Skeletal muscle satellite cell (primary cell): ENCODE data around the gene APBB1. TPM values are rescaled to one million over a fixed set of nuclear protein-coding genes. Genes with fewer than 3 reads are reported as not detected.

Experiments
- H3K27me3 ChIP-seq: 2 replicates; pipeline ENCODE4 v1.7.0; 2013; ENCODE audit warnings: low read length; ENCODE audit not compliant: control insufficient read depth, insufficient read depth
- H3K36me3 ChIP-seq: 2 replicates; pipeline ENCODE4 v1.7.0; 2013; ENCODE audit warnings: mild to moderate bottlenecking, control low read depth, low read length; ENCODE audit not compliant: insufficient read depth
- H3K4me1 ChIP-seq: 2 replicates; pipeline ENCODE4 v1.7.0; 2013; ENCODE audit warnings: low read length; ENCODE audit not compliant: control insufficient read depth, insufficient read depth
- H3K4me2 ChIP-seq: 2 replicates; pipeline ENCODE4 v1.7.0; 2013; ENCODE audit warnings: mild to moderate bottlenecking, low read length
- H3K4me3 ChIP-seq: 2 replicates; pipeline ENCODE4 v1.7.0; 2013; ENCODE audit warnings: low read length
- H3K9ac ChIP-seq: 2 replicates; pipeline ENCODE4 v1.7.0; 2013; ENCODE audit warnings: mild to moderate bottlenecking, low read depth, low read length, moderate library complexity
- H3K9me3 ChIP-seq: replicated peaks from 2 replicates; pipeline ENCODE4 v1.7.0; 2013; ENCODE audit warnings: mild to moderate bottlenecking, control low read depth, low read length
- total RNA-seq: library from RNA; depleted of rRNA; stranded (reverse); fragments of >200 nt; gene quantifications from 2 replicates; pipeline ENCODE4 v1.2.3, GENCODE V29; 2012; rRNA removed

The APBB1 gene
- total RNA-seq = 18.5 and 23.2 TPM in 2 replicates

GRCh38 chr11:6419009-6419631 lies at the start of gene APBB1:
APBB1 (minus strand) TSS chr11:6419094; CDS start chr11:6411347, 7,747 bp downstream.
- Histone ChIP-seq H3K9me3 (no peaks in the 10 kb centered on the region), H3K9ac (peak within 1 kb of the TSS; percentile 89), H3K36me3 (no peaks in the 10 kb centered on the region), H3K4me1 (peaks cover 10% of the 10 kb centered on the region), H3K4me3 (peak within 1 kb of the TSS; percentile 97), H3K4me2 (peak within 1 kb of the TSS; percentile 89), H3K27me3 (peaks cover 15% of the 10 kb centered on the region)

GRCh38 chr11:6459099-6459450 lies 40.2 kb upstream of the APBB1 start:
- Histone ChIP-seq H3K27me3 (no peaks in the 10 kb centered on the region), H3K36me3 (peaks cover 72% of the 10 kb centered on the region), H3K9ac (no peak overlapping the region), H3K4me2 (no peak overlapping the region), H3K4me1 (no peaks in the 10 kb centered on the region), H3K9me3 (no peaks in the 10 kb centered on the region), H3K4me3 (no peak overlapping the region)

GRCh38 chr11:6458352-6459098 lies 39.6 kb upstream of the APBB1 start:
- H3K27me3 ChIP-seq = no peaks in the 10 kb centered on the region
- no peaks in the 10 kb centered on the region for H3K4me1 ChIP-seq
- peaks cover 71% of the 10 kb centered on the region for H3K36me3 ChIP-seq
- no peak overlapping the region for H3K4me3 ChIP-seq
- no peak overlapping the region for H3K9ac ChIP-seq
- no peak overlapping the region for H3K4me2 ChIP-seq
- no peaks in the 10 kb centered on the region for H3K9me3 ChIP-seq

GRCh38 chr11:6457581-6458320 lies 38.9 kb upstream of the APBB1 start:
- H3K4me2 ChIP-seq = no peak overlapping the region
- no peaks in the 10 kb centered on the region for H3K9me3 ChIP-seq
- no peak overlapping the region for H3K9ac ChIP-seq
- no peaks in the 10 kb centered on the region for H3K4me1 ChIP-seq
- H3K27me3 ChIP-seq = no peaks in the 10 kb centered on the region
- peaks cover 75% of the 10 kb centered on the region for H3K36me3 ChIP-seq
- no peak overlapping the region for H3K4me3 ChIP-seq

GRCh38 chr11:6456361-6457073 lies 37.6 kb upstream of the APBB1 start:
- H3K9me3 ChIP-seq = no peaks in the 10 kb centered on the region
- H3K27me3 ChIP-seq = no peaks in the 10 kb centered on the region
- peaks cover 84% of the 10 kb centered on the region for H3K36me3 ChIP-seq
- H3K4me3 ChIP-seq = no peak overlapping the region
- H3K9ac ChIP-seq = no peak overlapping the region
- H3K4me2 ChIP-seq = no peak overlapping the region
- H3K4me1 ChIP-seq = no peaks in the 10 kb centered on the region

GRCh38 chr11:6455070-6455469 lies 36.2 kb upstream of the APBB1 start:
- H3K4me2 ChIP-seq = no peak overlapping the region
- no peaks in the 10 kb centered on the region for H3K27me3 ChIP-seq
- no peak overlapping the region for H3K9ac ChIP-seq
- H3K4me3 ChIP-seq = no peak overlapping the region
- peaks cover 89% of the 10 kb centered on the region for H3K36me3 ChIP-seq
- H3K4me1 ChIP-seq = no peaks in the 10 kb centered on the region
- no peaks in the 10 kb centered on the region for H3K9me3 ChIP-seq

- H3K36me3 ChIP-seq = peaks cover 84% of the 10 kb centered on the region
- H3K4me2 ChIP-seq = no peak overlapping the region
- no peaks in the 10 kb centered on the region for H3K9me3 ChIP-seq
- H3K9ac ChIP-seq = no peak overlapping the region
- H3K4me3 ChIP-seq = no peak overlapping the region
- H3K27me3 ChIP-seq = no peaks in the 10 kb centered on the region
- no peaks in the 10 kb centered on the region for H3K4me1 ChIP-seq
These were observed 34.3 kb upstream of the APBB1 start for GRCh38 chr11:6453152-6453551.

GRCh38 chr11:6452219-6452618 lies 33.3 kb upstream of the APBB1 start:
- no peak overlapping the region for H3K4me2 ChIP-seq
- no peaks in the 10 kb centered on the region for H3K27me3 ChIP-seq
- H3K9me3 ChIP-seq = no peaks in the 10 kb centered on the region
- H3K4me3 ChIP-seq = no peak overlapping the region
- H3K9ac ChIP-seq = no peak overlapping the region
- H3K4me1 ChIP-seq = no peaks in the 10 kb centered on the region
- peaks cover 74% of the 10 kb centered on the region for H3K36me3 ChIP-seq

- peaks cover 42% of the 10 kb centered on the region for H3K36me3 ChIP-seq
- H3K27me3 ChIP-seq = no peaks in the 10 kb centered on the region
- no peak overlapping the region for H3K4me3 ChIP-seq
- no peaks in the 10 kb centered on the region for H3K9me3 ChIP-seq
- H3K9ac ChIP-seq = no peak overlapping the region
- no peak overlapping the region for H3K4me2 ChIP-seq
- no peaks in the 10 kb centered on the region for H3K4me1 ChIP-seq
These were observed 29.7 kb upstream of the APBB1 start for GRCh38 chr11:6448574-6448973.

GRCh38 chr11:6443269-6444003 lies 24.5 kb upstream of the APBB1 start:
- no peak overlapping the region for H3K9ac ChIP-seq
- no peaks in the 10 kb centered on the region for H3K9me3 ChIP-seq
- no peaks in the 10 kb centered on the region for H3K4me1 ChIP-seq
- no peaks in the 10 kb centered on the region for H3K36me3 ChIP-seq
- H3K4me3 ChIP-seq = no peak overlapping the region
- no peaks in the 10 kb centered on the region for H3K27me3 ChIP-seq
- H3K4me2 ChIP-seq = no peak overlapping the region

- H3K4me1 ChIP-seq = no peaks in the 10 kb centered on the region
- no peaks in the 10 kb centered on the region for H3K9me3 ChIP-seq
- no peaks in the 10 kb centered on the region for H3K36me3 ChIP-seq
- H3K4me2 ChIP-seq = no peak overlapping the region
- H3K9ac ChIP-seq = no peak overlapping the region
- no peak overlapping the region for H3K4me3 ChIP-seq
- H3K27me3 ChIP-seq = no peaks in the 10 kb centered on the region
These were observed 23.5 kb upstream of the APBB1 start for GRCh38 chr11:6442441-6442840.
